Measurements from ENCODE around the gene FAM111A.

DNA sequence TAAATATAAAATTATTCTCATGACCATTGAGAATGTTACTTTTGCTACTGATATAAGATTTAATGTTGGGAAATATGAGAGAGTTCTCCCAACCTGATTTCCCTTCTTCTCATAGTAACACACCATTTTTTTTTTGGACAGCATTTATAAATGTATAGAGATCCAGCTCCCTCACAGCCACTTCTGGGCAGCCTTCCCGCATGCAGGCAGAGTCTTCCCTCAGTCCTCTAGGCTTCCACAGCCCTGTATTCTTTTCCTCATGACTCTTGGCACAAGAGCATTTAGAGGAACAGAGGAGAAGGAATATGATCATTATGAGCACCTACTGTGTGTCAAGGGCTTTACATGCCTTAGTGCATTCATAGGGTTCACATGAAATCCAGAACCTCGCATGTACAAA, 38.3 kb downstream of the FAM111A start:
- TF ChIP-seq, protein P1, sequence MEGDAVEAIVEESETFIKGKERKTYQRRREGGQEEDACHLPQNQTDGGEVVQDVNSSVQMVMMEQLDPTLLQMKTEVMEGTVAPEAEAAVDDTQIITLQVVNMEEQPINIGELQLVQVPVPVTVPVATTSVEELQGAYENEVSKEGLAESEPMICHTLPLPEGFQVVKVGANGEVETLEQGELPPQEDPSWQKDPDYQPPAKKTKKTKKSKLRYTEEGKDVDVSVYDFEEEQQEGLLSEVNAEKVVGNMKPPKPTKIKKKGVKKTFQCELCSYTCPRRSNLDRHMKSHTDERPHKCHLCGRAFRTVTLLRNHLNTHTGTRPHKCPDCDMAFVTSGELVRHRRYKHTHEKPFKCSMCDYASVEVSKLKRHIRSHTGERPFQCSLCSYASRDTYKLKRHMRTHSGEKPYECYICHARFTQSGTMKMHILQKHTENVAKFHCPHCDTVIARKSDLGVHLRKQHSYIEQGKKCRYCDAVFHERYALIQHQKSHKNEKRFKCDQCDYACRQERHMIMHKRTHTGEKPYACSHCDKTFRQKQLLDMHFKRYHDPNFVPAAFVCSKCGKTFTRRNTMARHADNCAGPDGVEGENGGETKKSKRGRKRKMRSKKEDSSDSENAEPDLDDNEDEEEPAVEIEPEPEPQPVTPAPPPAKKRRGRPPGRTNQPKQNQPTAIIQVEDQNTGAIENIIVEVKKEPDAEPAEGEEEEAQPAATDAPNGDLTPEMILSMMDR (IDR thresholded peaks at IDR 0.05), result no peak
- TF ChIP-seq, protein P2, sequence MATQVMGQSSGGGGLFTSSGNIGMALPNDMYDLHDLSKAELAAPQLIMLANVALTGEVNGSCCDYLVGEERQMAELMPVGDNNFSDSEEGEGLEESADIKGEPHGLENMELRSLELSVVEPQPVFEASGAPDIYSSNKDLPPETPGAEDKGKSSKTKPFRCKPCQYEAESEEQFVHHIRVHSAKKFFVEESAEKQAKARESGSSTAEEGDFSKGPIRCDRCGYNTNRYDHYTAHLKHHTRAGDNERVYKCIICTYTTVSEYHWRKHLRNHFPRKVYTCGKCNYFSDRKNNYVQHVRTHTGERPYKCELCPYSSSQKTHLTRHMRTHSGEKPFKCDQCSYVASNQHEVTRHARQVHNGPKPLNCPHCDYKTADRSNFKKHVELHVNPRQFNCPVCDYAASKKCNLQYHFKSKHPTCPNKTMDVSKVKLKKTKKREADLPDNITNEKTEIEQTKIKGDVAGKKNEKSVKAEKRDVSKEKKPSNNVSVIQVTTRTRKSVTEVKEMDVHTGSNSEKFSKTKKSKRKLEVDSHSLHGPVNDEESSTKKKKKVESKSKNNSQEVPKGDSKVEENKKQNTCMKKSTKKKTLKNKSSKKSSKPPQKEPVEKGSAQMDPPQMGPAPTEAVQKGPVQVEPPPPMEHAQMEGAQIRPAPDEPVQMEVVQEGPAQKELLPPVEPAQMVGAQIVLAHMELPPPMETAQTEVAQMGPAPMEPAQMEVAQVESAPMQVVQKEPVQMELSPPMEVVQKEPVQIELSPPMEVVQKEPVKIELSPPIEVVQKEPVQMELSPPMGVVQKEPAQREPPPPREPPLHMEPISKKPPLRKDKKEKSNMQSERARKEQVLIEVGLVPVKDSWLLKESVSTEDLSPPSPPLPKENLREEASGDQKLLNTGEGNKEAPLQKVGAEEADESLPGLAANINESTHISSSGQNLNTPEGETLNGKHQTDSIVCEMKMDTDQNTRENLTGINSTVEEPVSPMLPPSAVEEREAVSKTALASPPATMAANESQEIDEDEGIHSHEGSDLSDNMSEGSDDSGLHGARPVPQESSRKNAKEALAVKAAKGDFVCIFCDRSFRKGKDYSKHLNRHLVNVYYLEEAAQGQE (IDR thresholded peaks at IDR 0.05; ENCODE audit: insufficient read depth in 1 of 2, low read depth in 2 of 2, low read length in 1 of 2), result no peak
- no peak for TF ChIP-seq TCF7L2 (IDR thresholded peaks at IDR 0.05; ENCODE audit: low read depth, low read length)

Data from Panc1 (cell line).